Neuronal stem cell (in vitro differentiated cells): ENCODE results near the gene PSPN.

Source experiments
- DNase-seq: peaks from one replicate; pipeline ENCODE4 v3.0.0-alpha.2; 2013; ENCODE audit warnings: low spot score
- H2AFZ ChIP-seq: one replicate; pipeline ENCODE4 v1.6.1; 2013; ENCODE audit warnings: mild to moderate bottlenecking, low read length, inconsistent platforms
- H2AK5ac ChIP-seq: 2 replicates; pipeline ENCODE4 v1.6.1; 2013; ENCODE audit warnings: low read depth, mild to moderate bottlenecking, inconsistent platforms, low read length, moderate library complexity, mixed read lengths
- H2BK120ac ChIP-seq: 2 replicates; pipeline ENCODE4 v1.6.1; 2013; ENCODE audit warnings: low read depth, mild to moderate bottlenecking, inconsistent platforms, low read length, moderate library complexity, mixed read lengths
- H2BK12ac ChIP-seq: one replicate; pipeline ENCODE4 v1.6.1; 2013; ENCODE audit warnings: low read length, inconsistent platforms
- H2BK15ac ChIP-seq: 2 replicates; pipeline ENCODE4 v1.6.1; 2013; ENCODE audit warnings: mild to moderate bottlenecking, low read length, inconsistent platforms, mixed read lengths
- H2BK5ac ChIP-seq: one replicate; pipeline ENCODE4 v1.6.1; 2013; ENCODE audit warnings: inconsistent platforms, mild to moderate bottlenecking, low read length, moderate library complexity
- H3K14ac ChIP-seq: one replicate; pipeline ENCODE4 v1.6.1; 2013; ENCODE audit warnings: low read length, inconsistent platforms
- H3K18ac ChIP-seq: 2 replicates; pipeline ENCODE4 v1.6.1; 2013; ENCODE audit warnings: low read length, inconsistent platforms
- H3K23ac ChIP-seq: 2 replicates; pipeline ENCODE4 v1.6.1; 2013; ENCODE audit warnings: low read depth, mild to moderate bottlenecking, mixed read lengths, low read length, inconsistent platforms; ENCODE audit not compliant: poor library complexity
- H3K27ac ChIP-seq: replicated peaks from 3 replicates; pipeline ENCODE4 v1.5.1; 2013; ENCODE audit warnings: low read length, inconsistent platforms
- H3K27me3 ChIP-seq, 3 experiments: 2 replicates each; pipeline ENCODE4 v1.6.1; 2013; ENCODE audit warnings: low read length in 3 of 3, mild to moderate bottlenecking in 2 of 3, inconsistent platforms in 1 of 3, low read depth in 1 of 3, mixed read lengths in 1 of 3, moderate library complexity in 1 of 3; ENCODE audit not compliant: control insufficient read depth in 3 of 3, insufficient read depth in 3 of 3
- H3K36me3 ChIP-seq, 2 donors: replicated peaks in 1 of 2; 2 replicates each; pipeline ENCODE4 v1.6.1; 2013; ENCODE audit warnings: low read length in 2 of 2; ENCODE audit not compliant: control insufficient read depth in 2 of 2, insufficient read depth in 2 of 2
- H3K4ac ChIP-seq: 2 replicates; pipeline ENCODE4 v1.6.1; 2013; ENCODE audit warnings: inconsistent platforms, mild to moderate bottlenecking, low read length, moderate library complexity
- H3K4me1 ChIP-seq, 2 donors: 1 replicate in 1 of 2; 2 replicates in 1 of 2; pipeline ENCODE4 v1.6.1; 2013; ENCODE audit warnings: low read length in 2 of 2, low read depth in 1 of 2; ENCODE audit not compliant: control insufficient read depth in 2 of 2, insufficient read depth in 1 of 2
- H3K4me2 ChIP-seq: one replicate; pipeline ENCODE4 v1.6.1; 2013; ENCODE audit warnings: mild to moderate bottlenecking, low read length, inconsistent platforms; ENCODE audit not compliant: insufficient read depth, poor library complexity, severe bottlenecking
- H3K4me3 ChIP-seq, 2 donors: 2 replicates each; pipeline ENCODE4 v1.5.1; 2013; ENCODE audit warnings: low read length in 2 of 2, mild to moderate bottlenecking in 2 of 2, inconsistent platforms in 1 of 2, moderate library complexity in 1 of 2
- H3K79me1 ChIP-seq: one replicate; pipeline ENCODE4 v1.6.1; 2013; ENCODE audit warnings: low read depth, mild to moderate bottlenecking, inconsistent platforms, low read length, moderate library complexity
- H3K9ac ChIP-seq: one replicate; pipeline ENCODE4 v1.6.1; 2013; ENCODE audit warnings: mild to moderate bottlenecking, low read depth, low read length, inconsistent platforms; ENCODE audit not compliant: poor library complexity
- H3K9me3 ChIP-seq, 2 donors: replicated peaks in 1 of 2; 2 replicates each; pipeline versions ENCODE3 to v1.6.1; 2013; ENCODE audit warnings: low read length in 2 of 2, mild to moderate bottlenecking in 2 of 2, inconsistent platforms in 1 of 2, low read depth in 1 of 2, mixed read lengths in 1 of 2, moderate library complexity in 1 of 2; ENCODE audit not compliant: control insufficient read depth in 2 of 2, insufficient read depth in 1 of 2
- H4K8ac ChIP-seq: one replicate; pipeline ENCODE4 v1.6.1; 2013; ENCODE audit warnings: low read depth, mild to moderate bottlenecking, inconsistent platforms, low read length, moderate library complexity
- H4K91ac ChIP-seq: one replicate; pipeline ENCODE4 v1.6.1; 2013; ENCODE audit warnings: low read length, low read depth, mild to moderate bottlenecking, inconsistent platforms; ENCODE audit not compliant: poor library complexity
- WGBS, 2 donors: extraction: QIAGEN DNeasy Blood & Tissue Kit; methylation state at CpG; one replicate each; pipeline ENCODE4 v1.1.7; 2013; ENCODE audit warnings: missing lambda C conversion rate in 2 of 2, mixed read lengths in 1 of 2; ENCODE audit not compliant: insufficient read length in 2 of 2, insufficient replicate concordance in 1 of 2; ENCODE audit errors: extremely low coverage in 2 of 2; 5-methylcytosine and 5-hydroxymethylcytosine counted together

Gene PSPN

GRCh38 chr19:6417713-6418561, 42.2 kb upstream of the PSPN start:
- Histone ChIP-seq H3K4me1 (peaks cover under 1 to 9% of the 10 kb centered on the region in 2 donors), H3K9me3 (no peaks in the 10 kb centered on the region), H2AFZ (no peak overlapping the region), H3K79me1 (peaks cover 49% of the 10 kb centered on the region), H2BK5ac (peak overlapping the region; percentile 54), H3K27ac (no peak overlapping the region), H3K36me3 (peaks cover 74 to 98% of the 10 kb centered on the region in 2 donors), H3K18ac (no peak overlapping the region), H4K8ac (no peak overlapping the region), H2BK12ac (no peak overlapping the region), H3K14ac (no peak overlapping the region), H3K9ac (peak overlapping the region; percentile 68), H3K4ac (no peak overlapping the region), H2BK15ac (no peak overlapping the region), H3K23ac (peak overlapping the region; percentile 81), H3K4me2 (no peak overlapping the region), H2BK120ac (no peak overlapping the region), H4K91ac (no peak overlapping the region), H2AK5ac (no peak overlapping the region), H3K4me3 (no peak overlapping the region), H3K27me3 (no peaks in the 10 kb centered on the region)
- no CpG with 5 or more reads among the region's 33 CpGs for WGBS, 2 donors
- no peak for DNase-seq

DNA sequence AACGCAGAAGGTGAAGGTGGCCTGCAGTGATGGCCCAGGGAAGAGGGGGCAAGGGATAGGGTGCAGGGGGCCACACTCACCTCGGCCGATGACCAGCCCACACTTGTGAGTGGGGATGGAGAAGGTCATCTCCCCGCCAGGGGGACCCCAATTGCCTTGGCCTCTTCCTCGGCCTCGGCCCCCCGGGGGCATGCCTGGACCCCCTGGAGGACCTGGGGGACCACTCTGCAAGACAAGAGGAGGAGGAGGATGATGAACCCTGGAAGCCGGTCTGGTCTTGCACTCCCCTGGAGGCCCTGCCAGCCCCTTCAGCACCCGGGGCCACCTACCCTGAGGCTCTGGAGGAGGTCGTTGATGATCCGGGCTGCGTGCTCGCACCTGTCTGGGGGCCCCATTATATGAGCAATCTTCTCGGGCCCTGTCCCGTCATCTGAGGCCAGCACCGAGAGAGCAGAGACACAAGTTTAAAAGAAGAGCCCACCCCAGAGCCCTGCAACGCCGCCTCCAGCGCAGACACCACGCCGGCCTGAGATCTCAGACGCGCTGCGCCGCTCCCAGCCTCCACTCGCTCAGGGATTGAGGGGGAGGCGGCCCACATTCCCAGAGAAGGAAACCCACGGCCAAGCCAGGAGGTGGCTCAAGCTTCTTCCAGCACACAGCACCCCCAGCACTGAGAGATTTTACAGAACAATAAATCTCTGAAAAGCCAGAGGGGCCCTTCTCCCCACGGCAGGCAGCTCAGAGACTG, 41.1 kb upstream of the PSPN start:
- Histone ChIP-seq H2BK120ac (no peak overlapping the region), H3K18ac (no peak overlapping the region), H2BK12ac (no peak overlapping the region), H3K36me3 (peaks cover 71 to 94% of the 10 kb centered on the region in 2 donors), H3K79me1 (peaks cover 46% of the 10 kb centered on the region), H2BK5ac (peak overlapping the region; percentile 54), H3K27ac (no peak overlapping the region), H3K4ac (no peak overlapping the region), H2AK5ac (no peak overlapping the region), H3K23ac (no peak overlapping the region), H4K91ac (no peak overlapping the region), H3K14ac (no peak overlapping the region), H3K4me2 (no peak overlapping the region), H3K4me1 (peaks cover 0 to 1% of the 10 kb centered on the region in 2 donors), H3K9me3 (no peaks in the 10 kb centered on the region), H3K9ac (peak overlapping the region; percentile 66), H3K27me3 (no peaks in the 10 kb centered on the region), H2BK15ac (no peak overlapping the region), H4K8ac (no peak overlapping the region), H2AFZ (no peak overlapping the region), H3K4me3 (no peak overlapping the region)
- no CpG with 5 or more reads among the region's 29 CpGs for WGBS, 2 donors
- no peak for DNase-seq

GRCh38 chr19:6415591-6416190, 40.0 kb upstream of the PSPN start:
- no peak overlapping the region for H3K4me3 ChIP-seq
- no peak overlapping the region for H2BK12ac ChIP-seq
- no CpG with 5 or more reads among the region's 32 CpGs for WGBS, 2 donors
- no peak overlapping the region for H3K4me2 ChIP-seq
- H3K14ac ChIP-seq: no peak overlapping the region
- no peak overlapping the region for H4K8ac ChIP-seq
- H4K91ac ChIP-seq: no peak overlapping the region
- no peak overlapping the region for H3K23ac ChIP-seq
- H2BK15ac ChIP-seq: no peak overlapping the region
- no peaks in the 10 kb centered on the region for H3K4me1 ChIP-seq
- H3K36me3 ChIP-seq: peaks cover 59 to 82% of the 10 kb centered on the region in 2 donors
- H3K27me3 ChIP-seq: no peaks in the 10 kb centered on the region
- no peak overlapping the region for H3K4ac ChIP-seq
- H3K9me3 ChIP-seq: no peaks in the 10 kb centered on the region
- no peak overlapping the region for H3K27ac ChIP-seq
- H3K79me1 ChIP-seq: peaks cover 38% of the 10 kb centered on the region
- H2AFZ ChIP-seq: no peak overlapping the region
- no peak overlapping the region for H2BK120ac ChIP-seq
- no peak for DNase-seq
- H3K9ac ChIP-seq: no peak overlapping the region
- H2AK5ac ChIP-seq: no peak overlapping the region
- no peak overlapping the region for H2BK5ac ChIP-seq
- H3K18ac ChIP-seq: no peak overlapping the region
